CD4-positive, alpha-beta T cell treated with Interleukin-1 beta for 1 hour (primary cell): ENCODE data around the gene ZGPAT.
A peak's percentile ranks its signal among the peaks of the same experiment; 100 is the strongest.
"Not testable (repeated sequence)": the region's sequence is repeated elsewhere in the genome, so short reads cannot be mapped to it uniquely, and the experiment has no call there.

Experiments used
- DNase-seq, 2 donors: peaks; one replicate each; pipeline ENCODE4 v3.0.0-alpha.2; 2020 to 2022

Gene ZGPAT

DNA sequence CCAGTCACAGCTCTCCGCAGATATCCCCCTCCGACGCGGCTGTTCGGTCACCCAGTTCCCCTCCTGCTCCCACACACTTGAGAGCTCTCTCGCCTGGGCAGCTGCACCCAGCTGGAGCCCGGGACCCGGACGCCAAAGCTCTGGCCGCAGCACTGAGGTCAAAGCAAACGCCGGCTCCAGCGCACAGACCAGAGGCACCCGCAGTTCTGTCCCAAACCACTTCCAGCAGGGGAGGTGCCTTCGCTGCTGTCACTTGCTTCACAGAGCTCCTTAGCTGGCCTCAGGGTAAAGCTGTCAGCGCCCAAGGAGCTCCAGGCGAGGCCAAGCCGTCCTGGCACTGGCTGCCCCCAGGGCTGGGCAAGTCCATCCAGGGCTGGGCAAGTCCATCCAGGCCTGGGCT lies 59.6 kb downstream of the ZGPAT start:
- DNase-seq, result no peak

DNA sequence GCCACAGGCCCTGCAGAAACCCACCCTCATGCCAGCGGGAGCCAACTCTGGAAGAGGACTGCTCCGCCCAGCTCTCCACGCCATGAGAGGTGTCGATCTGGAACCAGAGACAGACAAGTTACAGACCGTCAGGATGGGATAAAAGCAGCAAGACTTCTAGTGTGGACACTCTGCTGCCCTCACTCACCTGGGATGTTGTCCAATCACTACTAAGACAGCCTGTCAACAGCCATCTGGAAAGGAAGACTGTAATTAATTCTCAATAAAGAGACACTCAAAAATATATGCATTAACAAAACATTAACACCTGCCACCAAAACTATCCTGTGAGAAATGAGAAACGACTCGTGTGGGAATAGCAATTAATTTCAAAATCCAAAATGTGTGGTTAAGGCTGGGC lies 60.0 kb downstream of the ZGPAT start:
- no peak for DNase-seq

DNA sequence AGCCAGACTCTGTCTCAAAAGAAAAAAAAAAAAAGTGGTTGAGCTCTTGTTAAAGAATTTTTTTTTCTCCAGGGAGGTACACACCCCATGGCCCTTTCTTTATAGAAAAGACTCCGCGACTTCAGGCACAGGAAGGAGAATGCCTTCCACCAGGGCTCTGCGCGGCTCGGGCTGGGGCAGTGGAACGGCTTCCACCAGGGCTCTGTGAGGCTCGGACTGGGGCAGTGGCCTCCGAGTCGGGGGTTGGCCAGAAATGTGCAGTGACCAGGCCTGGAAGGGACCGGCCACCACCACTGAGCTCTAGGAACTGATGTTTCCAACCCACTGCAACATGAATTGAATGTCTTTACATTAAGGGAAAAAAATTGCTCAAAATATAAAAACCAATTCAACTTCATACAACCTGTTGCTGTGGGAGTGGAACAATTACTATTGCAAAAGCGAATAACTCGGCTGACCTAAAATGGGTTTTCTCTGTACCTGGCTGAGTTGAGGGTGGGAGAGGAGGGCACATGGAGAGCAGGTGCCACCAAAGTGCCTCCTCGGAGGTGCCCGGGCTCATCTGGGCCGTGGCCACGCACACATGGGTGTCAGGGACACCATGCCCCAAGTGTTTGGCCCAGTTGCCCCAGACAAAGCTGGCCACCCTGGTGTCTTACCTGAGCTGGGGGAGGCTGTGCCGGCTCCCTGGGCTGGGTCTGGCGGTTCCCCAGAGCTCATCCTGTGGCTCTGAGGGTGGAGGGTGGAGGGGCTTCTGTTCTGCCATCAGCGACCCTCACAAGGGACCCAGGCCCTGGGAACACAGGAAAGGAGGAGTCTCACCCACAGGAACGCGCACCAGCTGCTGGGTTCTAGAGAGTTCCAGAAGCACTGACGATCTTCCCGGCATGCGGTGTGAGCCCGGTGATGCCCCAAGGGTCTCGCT lies 61.0 kb downstream of the ZGPAT start:
- no peak for DNase-seq

DNA sequence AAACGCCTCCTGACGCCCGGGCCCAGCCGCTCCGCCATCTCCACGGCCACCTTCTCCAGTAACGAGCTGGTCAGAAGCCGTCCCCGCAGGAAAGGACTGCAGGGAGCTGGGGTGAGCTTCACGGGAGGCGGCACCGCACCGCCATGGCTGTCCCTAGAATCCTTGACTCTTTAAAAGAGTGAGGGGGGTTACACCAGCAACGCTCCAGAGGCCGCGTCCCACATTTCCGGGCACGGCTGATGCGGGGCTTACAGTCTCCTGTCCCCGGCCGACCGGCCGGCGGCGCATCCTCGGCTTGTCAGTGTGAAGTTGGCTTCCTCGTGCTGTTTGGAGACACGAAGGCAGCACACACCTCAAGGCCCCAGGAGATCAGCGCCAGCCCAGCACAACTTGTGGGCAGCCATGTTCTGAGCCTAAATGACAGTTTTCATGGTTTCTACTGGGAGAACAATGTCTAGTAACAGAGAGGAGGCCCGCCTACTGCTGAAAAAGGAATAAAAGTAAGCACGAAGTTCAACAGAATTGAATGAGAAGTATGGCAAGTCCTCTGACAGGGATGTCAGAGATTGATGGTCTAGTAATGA lies 62.1 kb downstream of the ZGPAT start:
- no peak for DNase-seq

DNA sequence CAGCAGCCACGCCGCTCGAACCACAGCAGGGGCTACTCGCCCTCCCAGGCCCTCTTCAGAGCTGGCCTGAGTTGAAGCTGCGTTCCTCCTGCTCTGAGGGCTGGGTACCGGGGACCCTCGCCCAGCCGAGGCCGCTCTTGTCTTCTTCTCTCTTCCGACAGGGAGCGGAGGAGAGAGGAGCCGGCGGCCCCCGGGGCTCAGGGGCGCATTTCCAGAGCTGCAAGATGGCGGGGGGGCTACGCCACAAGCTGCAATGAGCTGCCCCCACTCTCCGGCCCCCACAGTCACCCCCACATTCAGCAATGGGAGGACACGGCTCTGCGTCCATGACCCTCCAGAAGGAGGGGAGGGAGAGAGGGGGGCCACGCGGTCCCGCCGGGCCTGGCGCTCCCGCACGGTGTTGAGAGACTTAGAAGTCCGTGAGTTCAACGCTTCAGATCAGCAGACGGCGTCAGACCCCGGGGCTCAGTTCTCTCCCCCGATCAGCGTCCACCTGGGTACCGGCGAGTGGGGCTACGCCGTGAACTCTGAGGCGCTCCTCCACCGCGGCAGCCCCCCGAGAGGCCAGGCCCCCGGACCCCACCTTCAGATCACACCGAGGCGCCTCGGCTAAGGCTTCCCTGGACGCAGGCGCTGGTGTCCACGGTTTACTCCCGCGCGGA lies 63.3 kb downstream of the ZGPAT start:
- no peak for DNase-seq

DNA sequence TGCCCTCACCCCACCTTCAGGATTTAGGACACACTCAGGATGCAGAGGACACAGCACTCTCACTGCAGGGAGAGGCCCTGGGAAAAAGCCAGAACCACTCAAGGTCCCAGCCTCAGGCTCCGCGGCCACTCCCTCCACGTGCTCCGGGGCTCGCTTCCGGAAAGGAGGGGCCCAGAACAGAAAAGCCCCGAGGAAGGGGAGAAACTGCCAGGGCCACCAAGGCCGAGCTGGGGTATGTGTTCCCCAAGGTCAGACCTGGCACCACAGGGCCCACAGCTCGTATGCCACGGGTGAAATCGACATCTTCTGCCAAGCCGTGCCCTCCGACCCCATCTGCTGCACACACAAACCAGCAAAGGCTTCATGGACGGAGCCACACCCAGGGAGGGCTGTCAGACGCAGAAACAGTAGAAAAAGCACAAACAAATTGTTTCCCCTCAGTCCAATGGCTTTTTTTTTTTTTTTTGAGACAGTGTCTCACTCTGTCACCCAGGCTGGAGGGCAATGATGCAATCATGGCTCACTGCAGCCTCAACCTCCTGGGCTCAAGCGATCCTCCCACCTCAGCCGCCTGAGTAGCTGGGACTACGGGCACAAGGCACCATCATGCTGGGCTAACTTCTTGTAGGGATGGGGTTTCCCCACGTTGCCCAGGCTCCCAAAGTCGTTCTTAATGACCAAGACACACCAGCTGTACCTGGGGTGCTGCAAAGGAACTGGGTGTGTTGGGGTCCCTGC lies 65.1 kb downstream of the ZGPAT start:
- DNase-seq, result no peak

DNA sequence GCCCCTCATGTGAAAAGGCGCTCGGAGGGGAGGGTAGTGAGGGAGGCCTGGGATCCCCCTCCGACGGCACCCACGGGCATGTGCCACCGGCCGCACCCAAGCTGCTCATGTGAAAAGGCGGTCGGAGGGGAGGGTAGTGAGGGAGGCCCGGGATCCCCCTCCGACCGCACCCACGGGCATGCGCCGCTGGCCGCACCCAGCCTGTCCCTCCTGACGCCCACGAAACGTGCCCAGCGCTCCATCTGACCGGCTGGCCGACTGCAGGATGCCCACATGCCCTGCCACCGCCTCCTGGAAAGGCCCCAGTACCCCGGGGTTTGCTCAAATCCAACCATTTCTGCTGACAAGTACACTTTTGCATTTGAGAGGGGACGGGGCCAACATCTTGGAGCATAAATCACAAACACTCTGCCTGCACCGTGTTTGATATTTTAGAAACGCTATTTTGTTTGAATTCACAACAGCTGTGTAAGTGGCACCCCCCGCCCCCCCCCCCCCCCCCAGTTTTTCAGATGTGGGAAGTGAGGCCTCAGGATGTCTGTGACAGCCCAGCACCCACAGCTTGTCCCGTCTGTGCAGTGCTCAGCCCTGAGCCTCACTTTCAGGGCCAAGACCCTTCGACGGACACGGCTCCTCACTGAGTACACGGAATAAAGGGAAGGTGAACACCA lies 65.9 kb downstream of the ZGPAT start:
- no peak for DNase-seq

DNA sequence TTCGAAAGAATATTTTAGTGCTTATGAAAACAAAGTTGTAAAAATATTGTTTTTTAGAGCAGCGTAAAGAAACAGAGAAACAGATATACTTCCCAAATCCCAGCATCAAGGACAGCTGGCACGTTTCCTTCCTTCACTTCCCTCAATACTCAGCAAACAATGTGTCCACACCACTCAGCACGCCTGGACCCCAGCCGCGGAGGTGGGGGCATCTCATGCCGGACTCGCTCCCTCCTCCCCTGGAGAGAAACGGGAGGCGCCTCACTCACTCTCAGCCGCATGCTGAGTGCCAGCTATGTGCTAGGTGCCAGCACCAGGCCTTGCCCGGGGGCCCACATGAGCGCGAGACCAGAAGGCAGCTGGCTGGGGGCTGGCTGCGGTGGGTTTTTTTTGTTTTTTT lies 66.5 kb downstream of the ZGPAT start:
- no peak for DNase-seq

DNA sequence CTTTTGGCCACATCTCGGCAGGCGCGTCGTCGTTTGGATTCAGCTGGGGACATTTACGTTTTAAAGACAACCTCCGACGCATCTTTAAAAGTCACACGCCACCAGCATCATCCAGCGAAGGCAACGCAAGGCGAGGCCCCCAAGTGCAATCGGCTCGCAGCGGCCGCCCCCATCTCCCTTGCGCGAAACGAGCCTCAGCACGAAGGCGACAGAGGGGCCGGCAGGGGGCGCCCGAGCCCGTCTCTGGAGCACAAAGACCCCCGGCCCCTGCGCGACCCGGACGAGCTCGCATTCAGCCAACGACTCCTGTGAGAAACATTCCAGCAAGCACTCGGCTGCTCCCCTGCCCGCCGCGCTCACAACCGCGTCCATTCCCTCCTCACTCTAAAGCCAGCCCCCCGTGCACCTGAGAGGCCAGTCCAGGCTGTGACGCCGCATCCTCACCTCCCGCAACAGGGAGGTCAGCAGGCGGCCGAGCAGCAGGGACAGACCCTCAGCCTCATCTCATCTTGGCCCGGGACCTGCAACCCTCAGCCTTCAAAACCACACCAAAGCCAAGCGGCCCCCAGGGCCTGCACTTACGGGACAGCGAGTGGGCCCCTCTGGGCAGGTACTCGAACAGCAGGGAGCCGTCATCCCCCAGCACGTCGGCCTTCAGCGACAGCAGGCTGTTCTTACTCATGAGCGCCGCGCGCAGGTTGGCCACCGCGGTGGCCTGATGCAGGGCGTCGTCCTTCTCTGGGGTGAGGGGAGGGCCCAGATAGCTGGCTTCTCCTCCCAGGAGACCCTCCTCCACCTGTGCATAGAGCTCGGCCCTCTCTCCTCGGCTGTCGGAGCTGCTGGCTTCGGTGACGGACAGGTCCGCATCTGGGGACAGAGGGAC lies 67.5 kb downstream of the ZGPAT start:
- peak; percentile 11 to 27 for DNase-seq

DNA sequence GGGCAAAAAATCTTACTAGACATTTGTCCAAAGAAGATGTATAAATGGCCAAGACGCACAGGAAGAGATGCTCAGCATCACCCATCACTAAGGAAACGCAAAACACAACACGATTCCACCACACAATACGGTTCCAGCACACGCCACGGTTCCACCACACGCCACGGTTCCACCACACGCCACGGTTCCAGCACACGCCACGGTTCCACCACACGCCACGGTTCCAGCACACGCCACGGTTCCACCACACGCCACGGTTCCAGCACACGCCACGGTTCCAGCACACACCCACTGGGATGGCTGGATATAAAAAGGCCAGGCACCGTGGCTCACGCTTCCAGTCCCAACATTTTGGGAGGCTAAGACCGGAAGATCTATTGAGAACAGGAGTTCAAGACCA lies 69.0 kb downstream of the ZGPAT start:
- DNase-seq, result not testable (repeated sequence)

DNA sequence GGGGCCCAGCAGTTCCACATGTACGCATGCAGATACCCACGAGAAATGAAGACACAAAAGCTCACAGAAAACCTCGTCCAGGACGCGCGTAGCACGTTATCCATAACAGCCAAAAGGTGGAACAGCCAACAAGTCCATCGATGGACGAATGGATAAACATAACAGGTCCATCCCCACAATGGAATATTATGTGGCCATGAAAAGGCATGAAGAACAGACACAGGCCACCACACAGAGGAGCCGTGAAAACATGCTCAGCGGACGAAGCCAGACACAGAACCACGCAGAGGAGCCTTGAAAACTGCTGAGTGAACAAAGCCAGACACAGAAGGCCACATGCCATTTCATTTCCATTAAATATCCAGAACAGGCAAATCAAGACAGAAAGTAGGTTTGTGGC lies 69.8 kb downstream of the ZGPAT start:
- no peak for DNase-seq

DNA sequence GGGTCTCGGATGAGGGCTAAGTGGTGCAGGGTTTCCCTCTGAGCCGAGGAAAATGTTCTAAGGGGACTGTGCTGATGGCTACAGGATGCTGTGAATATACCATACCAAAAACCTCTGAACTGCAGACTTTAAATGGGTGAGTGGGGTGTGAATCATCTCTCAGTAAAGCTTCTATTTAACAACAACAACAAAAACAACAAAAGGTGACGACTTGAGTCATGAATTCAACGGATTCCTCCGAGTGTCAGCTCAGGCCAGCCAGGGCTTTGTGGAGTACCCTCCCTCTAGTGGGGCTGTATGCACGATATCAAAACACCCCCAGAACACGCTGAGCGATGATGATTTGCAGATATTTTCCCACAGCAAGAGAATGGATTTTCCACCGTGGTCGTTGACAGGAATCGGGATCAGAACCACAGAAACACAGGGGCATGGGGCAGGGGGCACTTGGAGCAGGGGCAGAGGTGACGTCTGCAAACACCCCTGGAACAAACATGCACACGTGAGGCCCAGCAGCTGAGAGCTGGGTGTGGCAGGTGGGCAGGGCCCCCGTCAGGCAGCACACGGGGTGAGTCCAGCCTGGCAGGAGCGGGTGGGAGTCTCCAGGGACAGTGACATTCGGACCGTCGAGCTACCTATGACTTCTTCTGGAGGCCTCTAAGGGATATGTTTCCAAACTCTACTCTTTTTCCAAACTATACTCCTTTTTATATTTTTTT lies 70.4 kb downstream of the ZGPAT start:
- no peak for DNase-seq

DNA sequence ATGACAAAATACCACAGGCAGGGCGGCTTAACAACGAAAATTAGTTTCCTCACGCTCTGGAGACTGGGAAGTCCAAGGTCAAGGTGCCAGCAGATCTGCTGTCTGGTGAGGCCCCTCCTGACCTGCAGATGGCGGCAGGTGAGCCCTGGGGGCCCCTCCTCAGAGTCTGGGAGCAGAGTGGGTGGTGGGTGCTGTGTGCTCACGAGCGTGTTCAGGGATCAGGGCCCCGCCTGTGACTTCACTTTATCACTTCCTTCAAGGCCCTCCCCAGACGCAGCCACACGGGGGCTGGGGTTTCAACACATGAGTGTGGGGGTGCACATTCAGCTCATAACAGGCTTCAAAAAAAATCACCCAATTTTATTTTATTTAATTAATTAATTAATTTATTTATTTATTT lies 71.0 kb downstream of the ZGPAT start:
- DNase-seq, result no peak

DNA sequence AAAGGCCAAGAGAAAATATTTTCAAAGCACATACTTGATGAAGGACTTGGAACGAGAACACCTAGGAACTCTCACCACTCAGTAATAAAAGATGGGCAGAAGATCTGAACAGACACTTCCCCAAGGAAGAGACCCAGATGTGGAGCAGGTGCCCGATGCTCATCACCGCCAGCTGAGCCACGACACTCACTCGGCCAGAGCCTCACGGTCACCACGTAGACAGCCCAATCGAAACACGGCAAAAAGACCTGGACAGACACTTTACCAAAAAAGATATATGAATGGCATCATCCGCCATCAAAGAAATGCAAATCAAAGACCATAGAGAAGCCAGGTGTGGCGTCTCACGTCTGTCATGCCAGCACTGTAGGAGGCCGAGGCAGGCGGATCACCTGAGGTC lies 73.3 kb downstream of the ZGPAT start:
- DNase-seq, result no peak

DNA sequence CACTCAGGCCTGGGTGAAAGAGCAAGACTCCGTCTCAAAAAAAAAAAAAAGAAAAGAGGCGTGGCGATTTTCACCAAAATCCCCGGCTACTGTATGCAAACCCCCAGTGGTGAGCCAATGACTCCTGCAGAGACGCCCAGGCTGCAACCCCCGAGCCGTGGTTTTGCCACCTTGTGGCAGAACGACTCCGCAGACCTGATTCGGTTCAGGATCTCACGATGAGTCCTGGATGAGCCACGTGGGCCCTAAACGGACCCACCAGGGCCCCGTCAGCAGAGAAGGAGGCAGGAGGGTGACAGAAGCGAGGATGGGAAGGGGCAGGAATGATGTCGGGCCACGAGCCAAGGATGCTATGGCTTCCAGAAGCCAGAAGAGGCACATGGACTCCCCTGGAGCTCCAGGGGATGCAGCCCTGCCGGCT lies 74.2 kb downstream of the ZGPAT start:
- DNase-seq, result peak; percentile 84

DNA sequence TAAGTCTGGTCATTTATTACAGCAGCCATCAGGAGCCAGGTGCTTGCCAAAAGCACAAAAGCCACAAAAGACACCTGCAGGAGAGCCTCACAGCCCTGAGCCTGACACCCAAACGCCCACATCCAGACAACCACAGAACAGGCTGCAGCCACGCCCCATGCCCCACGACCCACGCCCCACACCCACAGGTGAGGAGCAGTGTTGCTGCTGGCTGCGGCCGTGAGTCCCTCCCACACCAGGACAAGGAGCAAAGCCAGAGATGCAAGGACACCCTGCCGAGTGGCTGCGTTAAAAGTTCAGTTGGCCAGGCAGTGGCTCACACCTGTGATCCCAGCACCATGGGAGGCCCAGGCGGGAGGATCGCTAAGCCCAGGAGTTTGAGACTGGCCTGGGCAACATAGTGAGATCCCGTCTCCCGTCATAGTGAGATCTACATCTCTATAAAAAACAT lies 74.7 kb downstream of the ZGPAT start:
- DNase-seq, result no peak

DNA sequence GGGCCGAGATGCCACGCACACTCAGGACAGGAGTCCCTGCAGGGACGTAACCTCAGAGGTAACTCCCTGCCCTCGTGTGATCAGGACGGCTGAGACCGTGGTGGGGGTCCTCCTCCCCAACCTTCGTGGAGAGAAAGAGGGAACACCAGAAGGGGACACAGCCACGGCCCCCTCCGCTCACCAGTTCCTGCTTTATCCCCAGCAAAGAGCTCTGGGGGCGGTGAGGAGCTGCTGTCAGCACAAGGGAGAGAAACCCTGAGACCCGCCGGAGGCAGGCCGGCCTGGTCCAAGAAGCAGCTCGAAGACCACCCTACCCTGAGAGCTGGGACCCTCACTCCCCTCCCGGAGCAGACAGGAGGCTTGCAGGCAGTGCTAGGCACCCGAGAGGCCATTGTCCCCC lies 76.1 kb downstream of the ZGPAT start:
- DNase-seq, result no peak

DNA sequence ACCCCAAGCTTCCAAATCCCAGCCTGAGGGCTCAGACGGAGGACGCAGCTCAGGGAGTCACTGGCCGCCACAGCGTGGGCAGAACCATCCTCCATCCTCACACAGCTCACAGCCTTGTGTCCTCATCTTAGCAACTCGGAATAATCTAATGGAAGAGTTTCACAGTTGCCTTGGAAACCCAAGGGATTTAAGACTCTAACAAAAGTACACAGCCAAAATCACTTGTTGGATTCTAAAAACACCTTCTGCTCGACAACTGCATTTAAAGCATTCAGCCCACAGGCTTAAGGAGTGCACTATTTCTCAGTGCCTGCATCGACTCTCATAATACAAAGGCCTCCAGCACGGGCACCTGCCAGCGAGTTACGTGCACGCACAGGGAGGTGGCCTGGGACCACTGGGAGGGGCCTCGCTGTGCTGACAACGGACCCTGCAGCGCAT lies 77.9 kb downstream of the ZGPAT start:
- no peak for DNase-seq
